ENCODE data around the gene NFIA.

Gene NFIA

GRCh38 chr1:61070054-61070453, 12.3 kb upstream of the NFIA start:
- TF ChIP-seq YY1 (IDR thresholded peaks at IDR 0.05; ENCODE audit: low read depth) (no peak), FOXM1 (IDR thresholded peaks at IDR 0.05; ENCODE audit: borderline replicate concordance, low read depth) (no peak), CEBPB (IDR thresholded peaks at IDR 0.05) (no peak), EP300 (IDR thresholded peaks at IDR 0.05; ENCODE audit: borderline replicate concordance) (no peak), EGR1 (IDR thresholded peaks at IDR 0.05) (no peak), TEAD4 (IDR thresholded peaks at IDR 0.05) (no peak), RAD21 (IDR thresholded peaks at IDR 0.05; ENCODE audit: low read depth) (no peak), USF1 (IDR thresholded peaks at IDR 0.05) (no peak), ZBTB7A (IDR thresholded peaks at IDR 0.05; ENCODE audit: low read depth) (no peak)
- TF ChIP-seq, protein P1, sequence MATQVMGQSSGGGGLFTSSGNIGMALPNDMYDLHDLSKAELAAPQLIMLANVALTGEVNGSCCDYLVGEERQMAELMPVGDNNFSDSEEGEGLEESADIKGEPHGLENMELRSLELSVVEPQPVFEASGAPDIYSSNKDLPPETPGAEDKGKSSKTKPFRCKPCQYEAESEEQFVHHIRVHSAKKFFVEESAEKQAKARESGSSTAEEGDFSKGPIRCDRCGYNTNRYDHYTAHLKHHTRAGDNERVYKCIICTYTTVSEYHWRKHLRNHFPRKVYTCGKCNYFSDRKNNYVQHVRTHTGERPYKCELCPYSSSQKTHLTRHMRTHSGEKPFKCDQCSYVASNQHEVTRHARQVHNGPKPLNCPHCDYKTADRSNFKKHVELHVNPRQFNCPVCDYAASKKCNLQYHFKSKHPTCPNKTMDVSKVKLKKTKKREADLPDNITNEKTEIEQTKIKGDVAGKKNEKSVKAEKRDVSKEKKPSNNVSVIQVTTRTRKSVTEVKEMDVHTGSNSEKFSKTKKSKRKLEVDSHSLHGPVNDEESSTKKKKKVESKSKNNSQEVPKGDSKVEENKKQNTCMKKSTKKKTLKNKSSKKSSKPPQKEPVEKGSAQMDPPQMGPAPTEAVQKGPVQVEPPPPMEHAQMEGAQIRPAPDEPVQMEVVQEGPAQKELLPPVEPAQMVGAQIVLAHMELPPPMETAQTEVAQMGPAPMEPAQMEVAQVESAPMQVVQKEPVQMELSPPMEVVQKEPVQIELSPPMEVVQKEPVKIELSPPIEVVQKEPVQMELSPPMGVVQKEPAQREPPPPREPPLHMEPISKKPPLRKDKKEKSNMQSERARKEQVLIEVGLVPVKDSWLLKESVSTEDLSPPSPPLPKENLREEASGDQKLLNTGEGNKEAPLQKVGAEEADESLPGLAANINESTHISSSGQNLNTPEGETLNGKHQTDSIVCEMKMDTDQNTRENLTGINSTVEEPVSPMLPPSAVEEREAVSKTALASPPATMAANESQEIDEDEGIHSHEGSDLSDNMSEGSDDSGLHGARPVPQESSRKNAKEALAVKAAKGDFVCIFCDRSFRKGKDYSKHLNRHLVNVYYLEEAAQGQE (IDR thresholded peaks at IDR 0.05; ENCODE audit: low read depth), result no peak

DNA sequence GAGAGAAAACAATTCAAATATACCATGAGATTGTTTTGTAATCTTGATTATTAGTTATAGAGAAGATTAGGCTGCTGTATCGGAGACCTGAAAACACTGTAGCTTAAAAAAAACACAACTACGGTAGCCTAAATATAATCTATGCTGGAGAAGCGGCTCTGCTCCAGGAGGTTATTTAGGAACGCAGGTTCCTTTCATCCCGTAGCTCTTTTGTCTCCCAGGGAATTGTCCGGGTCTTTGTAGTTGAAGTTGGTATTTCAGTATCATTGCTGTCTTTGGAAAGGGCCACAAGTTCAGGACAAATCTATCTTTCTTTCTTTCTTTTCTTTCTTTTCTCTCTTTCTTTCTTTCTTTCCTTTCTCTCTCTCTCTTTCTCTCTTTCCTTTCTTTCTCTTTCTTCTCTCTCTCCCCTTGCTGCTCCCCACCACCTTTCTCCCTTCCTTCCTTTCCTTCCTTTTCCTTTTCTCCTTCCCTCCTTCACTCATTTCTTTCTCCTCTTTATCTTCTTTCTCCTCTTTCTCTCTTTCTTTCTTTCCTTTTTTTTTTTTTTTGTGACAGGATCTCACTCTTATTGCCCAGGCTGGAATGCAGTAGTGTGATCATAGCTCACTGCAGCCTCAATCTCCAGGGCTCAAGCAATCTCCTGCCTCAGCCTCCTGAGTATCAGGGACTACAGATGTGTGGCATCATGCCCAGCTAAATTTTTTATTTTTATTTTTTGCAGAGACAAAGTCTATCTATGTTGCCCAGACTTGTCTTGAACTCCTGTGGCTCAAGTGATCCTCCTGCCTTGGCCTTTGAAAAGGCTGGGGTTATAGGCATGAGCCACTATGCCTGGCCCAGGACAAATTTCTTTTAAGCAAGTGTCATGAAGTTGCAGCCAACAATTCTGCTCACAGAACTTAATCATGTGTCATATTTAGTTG, 10.9 kb upstream of the NFIA start:
- TF ChIP-seq CEBPB (IDR thresholded peaks at IDR 0.05) (no peak), NFIC (IDR thresholded peaks at IDR 0.05) (no peak), ZBTB7A (IDR thresholded peaks at IDR 0.05; ENCODE audit: low read depth) (no peak), EP300 (IDR thresholded peaks at IDR 0.05; ENCODE audit: borderline replicate concordance) (no peak), TAF1 (IDR thresholded peaks at IDR 0.05; ENCODE audit: low read depth) (no peak), TCF12 (IDR thresholded peaks at IDR 0.05; ENCODE audit: low read depth) (no peak), CREB1 (IDR thresholded peaks at IDR 0.05; ENCODE audit: low read depth) (no peak), USF1 (IDR thresholded peaks at IDR 0.05) (no peak), TEAD4 (IDR thresholded peaks at IDR 0.05) (no peak)
- TF ChIP-seq, protein P1 (IDR thresholded peaks at IDR 0.05; ENCODE audit: low read depth), result no peak

DNA sequence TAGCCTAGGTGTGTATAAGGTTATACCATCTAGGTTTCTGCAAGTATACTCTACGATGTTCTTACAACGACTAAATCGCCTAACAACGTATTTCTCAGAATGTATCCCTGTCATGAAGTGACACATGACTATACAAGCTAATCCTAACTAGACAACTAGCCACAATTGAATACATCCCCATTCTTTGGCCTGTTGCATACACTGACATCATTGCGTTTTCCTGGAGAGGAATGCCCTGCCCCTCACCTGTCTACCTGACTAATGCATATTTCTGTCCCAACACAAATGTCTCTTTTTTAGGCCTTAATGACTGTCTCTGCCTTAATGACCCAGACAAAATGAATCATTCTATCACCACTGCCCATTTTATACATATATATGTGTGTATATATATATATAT, 8.5 kb upstream of the NFIA start:
- no peak for TF ChIP-seq TEAD4 (IDR thresholded peaks at IDR 0.05)
- TF ChIP-seq, protein P2, sequence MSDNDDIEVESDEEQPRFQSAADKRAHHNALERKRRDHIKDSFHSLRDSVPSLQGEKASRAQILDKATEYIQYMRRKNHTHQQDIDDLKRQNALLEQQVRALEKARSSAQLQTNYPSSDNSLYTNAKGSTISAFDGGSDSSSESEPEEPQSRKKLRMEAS (IDR thresholded peaks at IDR 0.05), result no peak
- TF ChIP-seq NFIC (IDR thresholded peaks at IDR 0.05), result no peak
- TF ChIP-seq RAD21 (IDR thresholded peaks at IDR 0.05; ENCODE audit: low read depth), result no peak

DNA sequence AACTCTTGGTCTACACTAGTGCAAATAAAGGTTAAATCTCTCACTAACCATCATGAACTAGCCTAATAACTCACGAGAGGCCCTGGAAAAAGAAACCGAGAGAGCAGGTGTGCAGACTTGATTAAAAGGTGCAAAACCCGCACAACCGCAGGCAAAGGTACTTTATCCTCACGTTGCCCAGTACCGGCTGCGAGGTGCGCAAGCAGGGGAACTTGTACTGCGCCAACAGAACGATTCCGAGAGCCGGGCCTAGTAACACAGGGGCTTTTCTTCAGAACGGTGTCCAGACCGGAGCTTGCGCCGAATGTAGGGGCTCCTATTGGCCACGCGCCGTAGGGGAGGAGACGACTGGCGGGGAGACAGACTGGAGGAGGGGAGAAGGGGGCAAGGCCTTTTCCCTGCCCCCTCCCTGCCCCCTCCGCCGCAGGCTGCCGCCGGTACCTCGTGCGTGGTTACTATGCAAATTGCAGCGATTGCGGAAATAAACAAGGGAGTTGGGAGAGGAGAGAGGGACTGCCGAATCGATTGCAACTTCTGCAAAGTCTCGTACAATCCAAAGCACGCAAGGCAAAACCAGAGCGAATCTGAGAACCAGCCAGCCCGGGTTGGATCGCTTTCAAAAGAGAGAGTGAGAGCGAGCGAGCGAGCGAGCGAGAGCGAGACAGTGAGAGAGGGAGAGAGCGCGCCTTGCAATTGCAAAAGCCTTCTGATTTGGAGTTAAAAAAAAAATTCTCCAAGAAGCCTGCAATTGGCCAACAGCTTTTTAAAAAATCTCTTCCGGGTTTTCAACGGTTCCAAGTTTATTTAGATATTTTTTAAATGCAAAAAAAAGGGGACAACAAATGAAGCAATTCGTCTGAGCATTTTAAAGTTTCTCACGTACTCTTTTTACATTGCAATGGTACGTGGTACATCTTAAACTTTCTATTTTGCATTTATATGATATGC, 5.4 kb upstream of the NFIA start:
- TF ChIP-seq, protein P1 (IDR thresholded peaks at IDR 0.05; ENCODE audit: low read depth), result no peak
- peak; percentile 60 for TF ChIP-seq NFIC (IDR thresholded peaks at IDR 0.05)
- TF ChIP-seq EP300 (IDR thresholded peaks at IDR 0.05; ENCODE audit: borderline replicate concordance), result peak; percentile 71
- TF ChIP-seq RAD21 (IDR thresholded peaks at IDR 0.05; ENCODE audit: low read depth), result 0 out of 2 replicates have a peak, but pooled peaks have one; percentile 2
- no peak for TF ChIP-seq CREB1 (IDR thresholded peaks at IDR 0.05; ENCODE audit: low read depth)
- TF ChIP-seq FOXM1 (IDR thresholded peaks at IDR 0.05; ENCODE audit: borderline replicate concordance, low read depth), result peak; percentile 97
- peak; percentile 65; the same call in 1 of the 2 replicates for TF ChIP-seq ZBTB7A (IDR thresholded peaks at IDR 0.05; ENCODE audit: low read depth)
- TF ChIP-seq USF1 (IDR thresholded peaks at IDR 0.05), result 0 out of 2 replicates have a peak, but pooled peaks have one; percentile 28
- TF ChIP-seq CEBPB (IDR thresholded peaks at IDR 0.05), result peak; percentile 53; the same call in 1 of the 2 replicates
- no peak; the same call in 1 of the 2 replicates for TF ChIP-seq TEAD4 (IDR thresholded peaks at IDR 0.05)
- peak; percentile 79 for TF ChIP-seq TCF12 (IDR thresholded peaks at IDR 0.05; ENCODE audit: low read depth)
- no peak for TF ChIP-seq YY1 (IDR thresholded peaks at IDR 0.05; ENCODE audit: low read depth)
- TF ChIP-seq, protein P2 (IDR thresholded peaks at IDR 0.05), result peak; percentile 91
- TF ChIP-seq EGR1 (IDR thresholded peaks at IDR 0.05), result no peak
- peak; percentile 49; the same call in 1 of the 2 replicates for TF ChIP-seq TAF1 (IDR thresholded peaks at IDR 0.05; ENCODE audit: low read depth)

All from Ishikawa (cell line).